DLD1 (cell line): ENCODE results near the gene PANK3.
"Not testable (repeated sequence)": the region's sequence is repeated elsewhere in the genome, so short reads cannot be mapped to it uniquely, and the experiment has no call there.

Source experiments
- in situ Hi-C: cut with HindIII; loops from 2 replicates; pipeline ENCODE4 v1.10.0; 2017; ENCODE audit warnings: low sequenced_read_pairs

Gene PANK3

GRCh38 chr5:168596122-168596521 lies 17.0 kb upstream of the PANK3 start:
- in situ Hi-C loops: not testable (repeated sequence)

- in situ Hi-C loops: no loop called here
Observed at GRCh38 chr5:168592014-168592368, 12.8 kb upstream of the PANK3 start.

GRCh38 chr5:168591302-168592013 lies 12.3 kb upstream of the PANK3 start:
- in situ Hi-C loops: no loop called here

GRCh38 chr5:168590666-168591065 lies 11.5 kb upstream of the PANK3 start:
- in situ Hi-C loops: no loop called here

GRCh38 chr5:168587987-168588386 lies 8.8 kb upstream of the PANK3 start:
- in situ Hi-C loops: no loop called here

- in situ Hi-C loops: no loop called here
Observed at GRCh38 chr5:168585119-168585856, 6.1 kb upstream of the PANK3 start.

GRCh38 chr5:168583742-168584482 lies 4.7 kb upstream of the PANK3 start:
- in situ Hi-C loops: no loop called here

GRCh38 chr5:168580814-168581469 lies 1.8 kb upstream of the PANK3 start:
- in situ Hi-C loops: not testable (repeated sequence)

GRCh38 chr5:168580227-168580508 lies 1.0 kb upstream of the PANK3 start:
- in situ Hi-C loops: no loop called here

GRCh38 chr5:168579488-168580226 lies 489 bp upstream of the PANK3 start:
- in situ Hi-C loops: no loop called here

- in situ Hi-C loops: no loop called here
Observed at GRCh38 chr5:168578006-168578405, 1.2 kb downstream of the PANK3 start.

- in situ Hi-C loops: no loop called here
Observed at GRCh38 chr5:168575391-168576372, 3.5 kb downstream of the PANK3 start.

GRCh38 chr5:168574156-168574555 lies 5.0 kb downstream of the PANK3 start:
- in situ Hi-C loops: not testable (repeated sequence)

GRCh38 chr5:168573663-168574062 lies 5.5 kb downstream of the PANK3 start:
- in situ Hi-C loops: not testable (repeated sequence)

- in situ Hi-C loops: no loop called here
Observed at GRCh38 chr5:168570490-168571328, 8.5 kb downstream of the PANK3 start.

GRCh38 chr5:168568738-168569137 lies 10.4 kb downstream of the PANK3 start:
- in situ Hi-C loops: no loop called here

GRCh38 chr5:168563959-168564358 lies 15.2 kb downstream of the PANK3 start:
- in situ Hi-C loops: no loop called here

GRCh38 chr5:168562279-168562678 lies 16.9 kb downstream of the PANK3 start:
- in situ Hi-C loops: no loop called here

GRCh38 chr5:168557389-168557788 lies 21.8 kb downstream of the PANK3 start:
- in situ Hi-C loops: no loop called here
